DMS79 (cell line): ENCODE data around the gene MCHR1.

Experiments used
- DNase-seq: peaks from one replicate; lab custom pipeline; 2025; lab: John Stamatoyannopoulos, UW

Gene MCHR1

DNA sequence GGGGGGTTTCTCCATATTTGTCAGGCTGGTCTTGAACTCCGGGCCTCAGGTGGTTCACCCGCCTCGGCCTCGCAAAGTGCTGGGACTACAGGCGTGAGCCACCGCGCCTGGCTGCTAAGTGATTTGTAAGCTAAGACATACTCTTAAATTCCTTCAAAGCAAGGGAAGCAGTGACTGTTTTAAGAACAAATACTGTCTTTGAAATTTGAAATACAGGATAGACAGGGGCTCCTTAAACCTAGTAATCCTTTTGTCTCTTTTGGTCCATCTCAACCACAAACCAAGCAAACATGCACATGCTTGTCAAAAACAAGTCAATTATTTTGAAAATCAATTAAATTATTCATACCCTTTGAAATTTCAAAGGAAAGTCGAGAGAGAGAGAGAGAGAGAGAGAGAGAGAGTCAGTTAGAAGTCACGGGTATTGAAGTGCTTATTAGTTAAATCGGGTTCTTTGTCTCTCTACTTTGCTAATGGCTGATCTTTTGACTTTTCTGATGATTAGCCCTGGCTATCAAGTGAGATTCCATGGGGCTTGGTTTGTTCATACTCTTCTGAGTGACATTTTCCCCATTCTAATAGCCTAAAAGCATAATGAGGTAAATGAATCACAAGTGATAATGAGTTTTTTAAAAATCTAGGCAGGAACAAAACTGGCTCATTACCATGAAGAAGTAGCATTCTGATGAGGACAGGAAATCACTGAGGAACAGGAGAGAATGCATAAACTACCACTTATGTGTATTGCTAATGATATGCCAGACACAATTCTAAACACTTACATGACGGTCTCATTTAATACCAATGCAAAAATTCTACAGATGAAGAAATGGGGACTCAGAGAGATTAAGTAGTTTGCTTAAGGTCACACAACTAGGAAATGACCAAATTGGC is 48.0 kb downstream of the MCHR1 start:
- no peak for DNase-seq

DNA sequence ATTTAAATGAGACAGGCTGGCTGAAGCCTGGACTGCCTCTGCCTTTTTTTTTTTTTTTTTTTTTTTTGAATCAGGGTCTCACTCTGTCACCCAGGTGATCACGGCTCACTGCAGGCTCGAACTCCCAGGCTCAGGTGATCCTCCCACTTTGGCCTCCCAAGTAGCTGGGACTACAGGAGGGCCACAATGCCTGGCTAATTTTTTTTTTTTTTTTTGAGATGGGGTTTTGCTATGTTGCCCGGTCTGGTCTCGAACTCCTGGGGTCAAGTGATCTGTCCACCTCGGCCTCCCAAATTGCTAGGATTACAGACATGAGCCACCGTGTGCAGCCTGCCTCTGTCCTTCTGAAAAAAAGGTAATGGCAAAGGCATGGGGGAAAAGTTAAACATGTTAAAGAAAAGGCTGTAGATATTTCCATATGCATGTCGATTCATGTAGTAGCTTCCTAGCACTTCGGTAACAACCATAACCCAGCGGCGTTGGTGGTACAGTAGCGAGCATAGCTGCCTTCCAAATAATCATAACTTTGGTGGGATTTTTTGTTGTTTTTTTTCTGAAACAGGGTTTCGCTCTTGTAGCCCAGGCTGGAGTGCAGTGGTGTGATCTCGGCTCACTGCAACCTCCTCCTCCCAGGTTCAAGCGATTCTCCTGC is 48.8 kb downstream of the MCHR1 start:
- no peak for DNase-seq

GRCh38 chr22:40728731-40729189 is 49.5 kb downstream of the MCHR1 start:
- DNase-seq: peak; percentile 79

DNA sequence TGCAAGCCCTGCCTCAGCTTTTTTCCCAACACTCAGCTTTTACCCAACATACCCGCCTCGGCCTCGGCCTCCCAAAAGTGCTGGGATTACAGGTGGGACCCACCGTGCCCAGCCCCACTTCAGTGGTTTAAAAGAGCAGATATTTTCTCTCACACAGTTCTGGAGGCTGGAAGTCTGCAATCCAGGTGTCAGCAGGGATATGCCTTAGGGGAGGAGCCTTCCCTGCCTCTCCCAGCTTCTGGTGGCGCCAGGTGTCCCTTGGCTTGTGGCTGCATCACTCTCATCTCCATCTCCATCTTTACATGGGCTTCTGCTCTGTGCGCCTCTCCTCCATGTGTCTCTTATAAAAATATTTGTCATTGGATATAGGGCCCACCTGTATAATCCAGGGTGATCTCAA is 50.0 kb downstream of the MCHR1 start:
- DNase-seq: no peak
